Endothelial cell of umbilical vein (primary cell): Measurements from ENCODE around the gene HBZ.

Source experiments
- CTCF ChIP-seq, 2 donors: IDR thresholded peaks; 1 replicate in 1 of 2; 2 replicates in 1 of 2; pipeline ENCODE4 v1.5.1; 2011; ENCODE audit warnings: low read length in 2 of 2, mild to moderate bottlenecking in 2 of 2, moderate library complexity in 2 of 2, control low read depth in 1 of 2, inconsistent platforms in 1 of 2, low read depth in 1 of 2; ENCODE audit not compliant: insufficient read depth in 1 of 2; ENCODE audit errors: extremely low read depth in 1 of 2
- EZH2 ChIP-seq: IDR thresholded peaks from 2 replicates; pipeline ENCODE4 v1.6.1; 2012; ENCODE audit warnings: borderline replicate concordance, low read depth, mild to moderate bottlenecking, moderate library complexity, low read length, inconsistent platforms; ENCODE audit not compliant: severe bottlenecking
- JUN ChIP-seq: IDR thresholded peaks from 2 replicates; pipeline ENCODE4 v1.6.1; 2011; ENCODE audit warnings: borderline replicate concordance, low read depth; ENCODE audit not compliant: insufficient read length, insufficient read depth
- MAX ChIP-seq: IDR thresholded peaks from 2 replicates; pipeline ENCODE4 v1.6.1; 2011; ENCODE audit not compliant: insufficient read depth, insufficient read length
- POLR2A ChIP-seq: IDR thresholded peaks from 2 replicates; pipeline ENCODE4 v1.6.1; 2012; ENCODE audit warnings: low read depth, mild to moderate bottlenecking, control low read depth, low read length
- POLR2AphosphoS5 ChIP-seq: IDR thresholded peaks from 2 replicates; pipeline ENCODE4 v1.6.1; 2012; ENCODE audit warnings: low read depth, mild to moderate bottlenecking, control low read depth, low read length, moderate library complexity; ENCODE audit not compliant: insufficient read depth

DNA sequence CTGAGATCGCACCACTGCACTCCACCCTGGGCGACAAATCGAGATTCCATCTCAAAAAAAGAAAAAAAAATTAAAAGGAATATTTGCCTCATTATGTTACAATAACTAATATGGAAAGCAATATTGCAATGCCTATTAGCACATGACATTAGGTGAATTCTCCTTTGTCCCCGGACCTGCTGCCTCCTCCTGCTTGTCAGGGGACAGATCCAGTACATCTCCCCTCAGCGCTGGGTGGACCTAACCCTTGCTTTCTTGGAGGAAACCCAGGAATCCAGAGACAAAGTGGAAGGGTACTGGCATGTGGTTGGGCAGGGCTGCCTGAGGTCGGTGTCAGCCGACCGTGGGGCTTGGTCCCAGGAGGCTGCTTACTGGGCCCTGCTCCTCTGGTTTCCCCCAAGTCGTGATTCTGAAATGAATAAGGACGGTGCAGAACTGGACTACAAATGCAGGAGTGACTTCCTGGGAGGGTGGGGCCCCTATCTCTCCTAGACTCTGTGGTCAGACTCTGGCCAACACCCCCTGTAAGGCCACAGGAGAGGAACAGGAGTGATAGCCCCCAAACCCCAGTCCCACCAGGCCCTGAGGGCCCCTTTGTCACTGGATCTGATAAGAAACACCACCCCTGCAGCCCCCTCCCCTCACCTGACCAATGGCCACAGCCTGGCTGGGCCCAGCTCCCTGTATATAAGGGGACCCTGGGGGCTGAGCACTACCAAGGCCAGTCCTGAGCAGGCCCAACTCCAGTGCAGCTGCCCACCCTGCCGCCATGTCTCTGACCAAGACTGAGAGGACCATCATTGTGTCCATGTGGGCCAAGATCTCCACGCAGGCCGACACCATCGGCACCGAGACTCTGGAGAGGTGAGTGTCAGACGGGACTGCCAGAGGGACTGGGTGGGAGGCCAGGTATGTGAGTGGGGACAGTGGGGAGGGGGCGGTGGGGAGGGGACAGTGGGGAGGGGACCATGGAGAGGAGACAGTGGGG lies at the start of gene HBZ:
- TF ChIP-seq JUN (no peak), EZH2 (peak; percentile 38), MAX (no peak), POLR2AphosphoS5 (no peak), CTCF (IDR thresholded peaks at IDR 0.05; ENCODE audit: extremely low read depth in 1 of 2, insufficient read depth in 1 of 2, low read depth in 1 of 2, low read length in 2 of 2) (no peak), POLR2A (no peak)
